Stimulated activated CD8-positive, alpha-beta memory T cell treated with anti-CD3 and anti-CD28 coated beads, Interleukin-2, amount 100 ng/mL, for 48 hours (primary cell): ENCODE measurements around the gene IFNAR2.
"Not testable (repeated sequence)": the region's sequence is repeated elsewhere in the genome, so short reads cannot be mapped to it uniquely, and the experiment has no call there.

Experiments used
- DNase-seq, 2 donors: peaks; one replicate each; pipeline ENCODE4 v3.0.0-alpha.2; 2020; ENCODE audit warnings: low read depth in 2 of 2

Gene IFNAR2

GRCh38 chr21:33214056-33214455 lies 15.7 kb upstream of the IFNAR2 start:
- DNase-seq: no peak

- no peak for DNase-seq
Observed at GRCh38 chr21:33217138-33217520, 12.6 kb upstream of the IFNAR2 start.

DNA sequence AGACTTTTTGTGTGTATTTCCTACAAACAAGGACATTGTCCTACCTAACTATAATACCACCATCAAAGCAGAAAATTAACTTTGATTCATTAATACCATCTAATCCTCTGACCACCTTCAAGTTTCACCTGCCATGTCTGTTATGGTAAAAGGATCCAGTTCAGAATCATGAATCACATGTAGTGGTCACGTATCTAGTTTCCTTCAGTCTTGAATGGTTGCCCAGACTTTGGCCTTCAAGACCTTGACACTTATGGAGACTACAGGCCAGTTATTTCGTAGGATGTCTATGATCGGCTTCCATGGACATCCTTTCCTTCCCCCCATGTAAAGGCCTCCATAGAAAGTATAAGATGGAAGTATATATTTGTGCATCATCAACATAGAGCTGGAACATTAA lies 10.4 kb upstream of the IFNAR2 start:
- no peak for DNase-seq

- no peak for DNase-seq
Observed at GRCh38 chr21:33219954-33220353, 9.8 kb upstream of the IFNAR2 start.

DNA sequence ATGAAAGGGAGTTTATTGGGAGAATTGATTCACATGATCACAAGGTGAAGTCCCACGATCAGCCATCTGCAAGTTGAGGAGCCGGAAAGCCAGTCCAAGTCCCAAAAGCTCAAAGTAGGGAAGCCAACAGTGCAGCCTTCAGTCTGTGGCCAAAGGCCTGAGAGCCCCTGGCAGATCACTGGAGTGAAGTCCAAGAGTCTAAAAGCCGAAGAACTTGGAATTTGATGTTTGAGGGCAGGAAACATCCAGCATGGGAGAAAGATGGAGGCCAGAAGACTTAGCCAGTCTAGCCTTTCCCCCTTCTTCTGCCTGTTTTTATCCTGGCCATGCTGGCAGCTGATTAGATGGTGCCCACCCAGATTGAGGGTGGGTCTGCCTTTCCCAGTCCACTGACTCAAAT lies 4.4 kb upstream of the IFNAR2 start:
- DNase-seq: not testable (repeated sequence)

DNA sequence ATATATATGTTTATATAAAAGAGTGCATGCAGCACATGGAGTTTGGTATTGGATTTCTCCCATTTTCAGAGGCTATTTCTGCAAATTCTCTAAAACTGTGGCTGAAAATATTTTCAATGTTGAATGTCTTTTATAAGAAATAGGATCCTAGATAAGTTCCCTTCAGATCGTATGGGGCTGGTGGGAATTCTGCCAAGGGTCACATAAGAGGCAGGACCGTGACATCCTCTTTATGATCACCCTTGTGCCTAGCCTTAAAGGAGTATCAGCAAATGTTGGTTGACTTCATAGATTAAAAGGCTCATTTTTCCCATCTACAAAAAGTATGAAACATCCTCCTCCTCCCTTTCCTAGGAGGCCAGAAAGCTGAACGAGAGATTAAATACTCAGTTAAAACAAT lies 1.3 kb upstream of the IFNAR2 start:
- DNase-seq: no peak

DNA sequence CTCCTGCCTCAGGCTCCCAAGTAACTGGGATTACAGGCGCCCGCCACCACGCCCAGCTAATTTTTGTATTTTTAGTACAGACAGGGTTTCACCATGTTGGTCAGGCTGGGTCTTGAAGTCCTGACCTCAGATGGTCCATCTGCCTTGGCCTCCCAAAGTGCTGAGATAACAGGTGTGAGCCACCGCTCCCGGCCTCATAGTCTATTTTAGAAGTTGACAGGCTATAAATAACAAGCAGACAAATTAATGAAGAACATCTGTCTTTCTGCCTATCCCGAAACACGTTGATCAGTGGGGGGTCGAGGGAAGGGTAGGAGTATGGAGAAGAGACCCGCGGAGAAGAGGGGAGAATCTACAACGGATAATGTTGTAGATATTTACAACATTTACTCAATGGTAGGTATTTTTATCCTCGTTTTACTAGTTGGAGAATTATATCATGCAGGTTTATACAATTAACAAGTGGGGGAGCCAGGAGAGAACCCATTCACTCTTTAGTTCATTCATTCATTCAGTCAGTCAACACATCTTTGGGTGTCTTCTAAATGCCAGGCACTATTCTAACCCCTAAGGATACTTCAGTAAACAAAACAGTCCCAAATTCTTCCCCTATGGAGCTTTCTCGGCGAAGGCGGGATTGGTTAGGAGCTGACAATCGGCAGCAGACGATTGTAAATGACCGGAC lies 497 bp upstream of the IFNAR2 start:
- no peak for DNase-seq

- DNase-seq: peak in 1 of 2 donors; percentile 23
Observed at GRCh38 chr21:33230545-33231324, 997 bp downstream of the IFNAR2 start.

- DNase-seq: peak in 1 of 2 donors; percentile 46
Observed at GRCh38 chr21:33231526-33231925, 1.8 kb downstream of the IFNAR2 start.

DNA sequence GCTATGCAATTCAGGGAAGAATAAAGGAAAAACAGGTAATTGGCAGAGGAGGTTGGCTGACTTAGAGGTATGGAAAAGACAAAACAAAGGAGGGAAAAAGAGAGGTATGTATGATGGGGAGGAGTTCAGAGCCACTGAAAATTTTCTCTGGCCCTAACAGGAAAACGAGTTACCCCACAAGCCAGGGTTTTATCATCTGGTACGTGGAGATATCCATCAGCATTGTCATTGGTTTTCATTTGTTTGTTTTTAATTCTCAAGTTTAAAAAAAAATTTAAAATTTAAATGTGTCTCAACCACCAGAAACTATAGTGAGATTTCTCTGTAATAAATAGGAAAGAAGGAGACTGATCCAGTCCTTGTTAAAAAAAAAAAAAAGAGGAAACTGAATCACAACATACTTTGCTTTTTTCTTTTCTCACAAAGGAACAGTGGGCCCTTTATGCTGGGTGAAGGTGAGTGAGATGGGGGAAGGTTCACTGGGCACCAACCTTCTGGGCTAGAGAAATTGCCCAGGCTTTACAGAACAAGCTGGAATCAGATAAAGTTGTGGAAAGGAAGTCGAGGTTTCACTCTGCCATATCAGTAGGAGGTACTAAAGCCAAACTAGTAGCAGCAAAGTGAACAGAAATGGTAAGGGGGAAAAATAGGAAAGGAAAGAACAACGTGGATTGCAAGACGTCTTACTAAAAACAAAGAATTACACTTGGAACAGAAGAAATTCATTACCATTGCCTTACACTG lies 2.7 kb downstream of the IFNAR2 start:
- no peak for DNase-seq

DNA sequence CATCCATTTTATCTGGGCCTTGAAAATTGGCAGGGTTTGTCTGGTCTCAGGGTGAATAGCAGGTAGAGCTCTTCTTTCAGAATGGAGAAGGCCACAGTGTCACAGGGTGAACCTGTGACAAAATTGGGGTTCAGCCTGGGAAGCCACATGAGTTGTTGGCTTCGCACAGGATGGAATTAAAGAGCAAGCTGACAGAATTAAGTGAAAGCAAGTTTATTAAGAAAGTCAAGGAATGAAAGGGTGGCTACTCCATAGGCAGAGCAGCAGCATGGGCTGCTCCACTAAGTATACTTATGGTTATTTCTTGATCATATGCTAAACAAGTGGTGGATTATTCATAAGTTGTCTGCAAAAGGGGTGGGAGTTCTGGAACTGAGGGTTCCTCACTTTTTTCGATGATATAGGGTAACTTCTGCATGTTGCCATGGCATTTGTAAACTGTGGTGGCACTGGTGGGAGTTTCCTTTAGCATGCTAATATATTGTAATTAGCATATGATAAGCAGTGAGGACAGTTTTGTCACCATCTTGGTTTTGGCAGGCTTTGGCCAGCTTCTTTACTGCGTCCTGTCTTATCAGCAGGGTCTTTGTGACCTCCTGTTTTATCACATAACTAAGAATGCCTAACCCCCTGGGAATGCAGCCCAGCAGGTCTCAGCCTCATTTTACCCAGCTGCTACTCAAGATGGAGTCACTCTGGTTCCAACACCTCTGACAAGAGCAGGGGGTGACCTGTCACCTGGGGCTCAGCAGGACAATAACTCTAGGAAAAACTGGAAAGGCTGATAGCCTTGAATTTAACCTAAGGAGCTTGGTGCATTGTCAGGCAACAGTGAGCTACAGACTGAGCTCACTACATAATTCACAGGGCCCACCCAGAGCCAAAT lies 5.1 kb downstream of the IFNAR2 start:
- DNase-seq: no peak

- no peak for DNase-seq
Observed at GRCh38 chr21:33236013-33236686, 6.4 kb downstream of the IFNAR2 start.

DNA sequence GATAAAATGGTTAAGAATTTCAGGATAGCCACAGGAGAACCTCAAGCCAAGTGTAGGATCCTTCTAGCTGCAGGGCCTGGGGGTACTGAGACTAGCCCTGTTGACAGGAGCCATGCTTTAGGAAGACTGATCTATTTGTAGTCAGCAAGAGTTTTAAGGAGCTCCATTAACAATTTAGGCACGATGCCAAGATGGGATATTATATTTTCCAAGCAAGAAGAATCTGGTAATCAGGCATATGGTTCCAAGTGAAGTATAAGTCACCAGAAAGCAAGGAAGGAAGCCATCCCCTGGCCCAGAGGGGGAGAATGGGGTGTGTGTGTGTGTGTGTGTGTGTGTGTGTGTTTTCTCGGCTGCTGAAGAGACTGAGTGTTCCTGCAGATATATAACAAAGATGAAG lies 7.0 kb downstream of the IFNAR2 start:
- no peak for DNase-seq

DNA sequence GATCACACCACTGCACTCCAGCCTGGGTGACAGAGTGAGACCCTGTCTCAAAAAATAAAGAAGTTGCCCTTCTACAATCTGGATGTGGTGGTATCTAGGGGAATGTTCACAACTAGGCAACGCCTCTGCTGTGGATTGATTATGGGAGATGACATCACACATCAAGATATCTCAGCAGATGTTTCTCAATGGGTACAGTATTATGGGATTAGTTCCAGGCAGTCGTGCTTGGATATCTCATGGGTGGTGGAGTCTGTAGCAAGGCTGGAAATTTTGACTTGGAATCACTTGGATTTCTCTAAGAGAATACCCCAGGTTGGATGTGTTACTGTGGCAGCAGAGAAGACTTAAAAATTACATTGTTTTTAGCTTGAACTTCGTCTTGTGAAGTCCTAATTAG lies 7.7 kb downstream of the IFNAR2 start:
- no peak for DNase-seq

- no peak for DNase-seq
Observed at GRCh38 chr21:33238146-33238545, 8.4 kb downstream of the IFNAR2 start.

- DNase-seq: no peak
Observed at GRCh38 chr21:33238565-33239255, 9.0 kb downstream of the IFNAR2 start.

DNA sequence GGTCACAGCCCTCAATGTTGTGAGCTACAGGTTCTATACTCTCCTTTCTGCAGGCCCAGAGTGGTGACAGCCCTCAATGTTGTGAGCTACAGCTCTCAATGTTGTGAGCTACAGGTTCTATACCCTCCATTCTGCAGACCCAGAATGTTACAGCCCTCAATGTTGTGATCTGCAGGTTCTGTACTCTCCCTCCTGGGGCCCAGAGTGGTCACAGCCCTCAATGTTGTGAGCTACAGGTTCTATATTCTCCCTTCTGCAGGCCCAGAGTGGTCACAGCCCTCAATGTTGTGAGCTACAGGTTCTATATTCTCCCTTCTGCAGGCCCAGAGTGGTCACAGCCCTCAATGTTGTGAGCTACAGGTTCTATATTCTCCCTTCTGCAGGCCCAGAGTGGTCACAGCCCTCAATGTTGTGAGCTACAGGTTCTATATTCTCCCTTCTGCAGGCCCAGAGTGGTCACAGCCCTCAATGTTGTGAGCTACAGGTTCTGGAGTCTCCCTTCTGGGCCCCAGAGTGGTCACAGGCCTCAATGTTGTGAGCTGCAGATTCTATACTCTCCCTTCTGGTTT lies 9.9 kb downstream of the IFNAR2 start:
- not testable (repeated sequence) for DNase-seq

GRCh38 chr21:33240404-33240803 lies 10.7 kb downstream of the IFNAR2 start:
- no peak for DNase-seq

DNA sequence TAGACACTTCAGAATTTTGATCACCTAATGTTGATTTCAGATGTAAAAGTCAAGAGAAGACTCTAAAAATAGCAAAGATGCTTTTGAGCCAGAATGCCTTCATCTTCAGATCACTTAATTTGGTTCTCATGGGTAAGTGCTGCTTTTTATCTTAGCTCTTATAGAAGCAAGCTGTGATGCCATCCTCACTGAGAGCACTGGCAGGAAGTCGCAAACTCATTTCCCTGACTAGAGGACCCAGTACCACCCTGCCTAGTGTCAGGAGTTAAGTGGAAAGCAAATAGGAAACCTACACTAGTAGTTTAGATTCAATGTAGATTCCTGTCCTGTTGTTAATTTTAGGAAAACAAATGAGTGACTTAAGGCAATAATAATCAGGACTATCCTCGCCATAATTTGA lies 12.1 kb downstream of the IFNAR2 start:
- DNase-seq: no peak

GRCh38 chr21:33242846-33243245 lies 13.1 kb downstream of the IFNAR2 start:
- DNase-seq: not testable (repeated sequence)
